Calu3 (cell line): ENCODE measurements around the gene CDH3. TPM values are rescaled to one million over a fixed set of nuclear protein-coding genes. Genes with fewer than 3 reads are reported as not detected.

Source experiments
- BruUV-seq: library from RNA; stranded (reverse); fragments of 400-500 nt; replicated peaks from 2 replicates; lab custom pipeline; 2021; lab: Mats Ljungman, UMichigan
- CTCF ChIA-PET: fragments of 300-600 bp; sonication (Branson Sonifier 250); formaldehyde crosslinking; loops from one replicate; lab custom pipeline; 2022; ENCODE audit warnings: antibody characterized with exemption; lab: Charles Lee
- DNase-seq: peaks from one replicate; pipeline ENCODE4 v3.0.0; 2022
- H3K27ac Mint-ChIP-seq: one replicate; pipeline ENCODE4 v1.8.0; 2022; ENCODE audit warnings: mixed read lengths; ENCODE audit not compliant: unreplicated experiment
- H3K27me3 Mint-ChIP-seq: one replicate; pipeline ENCODE4 v1.8.0; 2022; ENCODE audit warnings: mixed read lengths; ENCODE audit not compliant: unreplicated experiment
- H3K36me3 Mint-ChIP-seq: one replicate; pipeline ENCODE4 v1.8.0; 2022; ENCODE audit warnings: mild to moderate bottlenecking, moderate library complexity, mixed read lengths; ENCODE audit not compliant: insufficient read depth, unreplicated experiment
- H3K4me1 Mint-ChIP-seq: one replicate; pipeline ENCODE4 v1.8.0; 2022; ENCODE audit warnings: mild to moderate bottlenecking, low read depth, mixed read lengths; ENCODE audit not compliant: unreplicated experiment
- H3K4me3 Mint-ChIP-seq: one replicate; pipeline ENCODE4 v1.8.0; 2022; ENCODE audit warnings: mild to moderate bottlenecking, low read depth, moderate library complexity, mixed read lengths; ENCODE audit not compliant: unreplicated experiment
- H3K9me3 Mint-ChIP-seq: one replicate; pipeline ENCODE4 v1.8.0; 2022; ENCODE audit warnings: low read depth, mixed read lengths; ENCODE audit not compliant: unreplicated experiment
- CTCF ChIP-seq: fragments of 200-600 bp; IDR thresholded peaks from one replicate; pipeline ENCODE4 v1.8.0; 2022; ENCODE audit warnings: antibody characterized with exemption; ENCODE audit not compliant: unreplicated experiment
- intact Hi-C: fragments of 100-400 bp; cut with micrococcal nuclease; formaldehyde crosslinking; loops from one replicate; pipeline ENCODE4 v1.10.0; 2022; ENCODE audit not compliant: unreplicated experiment
- total RNA-seq: library from RNA; stranded (reverse); gene quantifications from 2 replicates; pipeline ENCODE4 v1.2.3, GENCODE V29; 2022

The CDH3 gene
- total RNA-seq, 1 experiment from 2014 or later = 41.7 TPM

- no peaks in the 10 kb centered on the region for H3K9me3 Mint-ChIP-seq
- peak; percentile 62 for DNase-seq
- TF ChIP-seq CTCF = no peak
- peaks cover 67% of the 10 kb centered on the region for H3K36me3 Mint-ChIP-seq
- H3K27ac Mint-ChIP-seq = peak overlapping the region; percentile 91
- intact Hi-C loops = loop anchor here (2.0 kb wide), 2 partner anchors 17 to 61 kb away; no protein-coding TSS in a partner anchor
- H3K4me3 Mint-ChIP-seq = peak overlapping the region; percentile 65
- CTCF ChIA-PET = interaction anchor here (0.5 to 2.2 kb wide), 9 partner anchors 14 to 150 kb away, joined by 3 to 18 read pairs (median 5); no protein-coding TSS in a partner anchor
- H3K27me3 Mint-ChIP-seq = no peaks in the 10 kb centered on the region
- BruUV-seq = TSS peak; percentile 30
- peaks cover 54% of the 10 kb centered on the region for H3K4me1 Mint-ChIP-seq
Measured at GRCh38 chr16:68739964-68740627, 95.0 kb downstream of the CDH3 start.

- peaks cover 61% of the 10 kb centered on the region for H3K4me1 Mint-ChIP-seq
- peaks cover 68% of the 10 kb centered on the region for H3K36me3 Mint-ChIP-seq
- no peaks in the 10 kb centered on the region for H3K27me3 Mint-ChIP-seq
- H3K4me3 Mint-ChIP-seq = peak overlapping the region; percentile 65
- CTCF ChIA-PET = interaction anchor here (0.6 to 2.2 kb wide), 9 partner anchors 13 to 150 kb away, joined by 3 to 18 read pairs (median 5); no protein-coding TSS in a partner anchor
- intact Hi-C loops = loop anchor here (2.0 kb wide), 2 partner anchors 16 to 60 kb away; no protein-coding TSS in a partner anchor
- TF ChIP-seq CTCF = no peak
- no TSS peak for BruUV-seq
- no peaks in the 10 kb centered on the region for H3K9me3 Mint-ChIP-seq
- no peak for DNase-seq
- peak overlapping the region; percentile 91 for H3K27ac Mint-ChIP-seq
Measured at GRCh38 chr16:68740628-68741346, 95.7 kb downstream of the CDH3 start.

- intact Hi-C loops = loop anchor here (2.0 kb wide), 1 partner anchor 47 kb away; no protein-coding TSS in a partner anchor
- no peak for TF ChIP-seq CTCF
- CTCF ChIA-PET = interaction anchor here (0.6 to 0.8 kb wide), 4 partner anchors 9 to 473 kb away, joined by 3 to 6 read pairs (median 4); no protein-coding TSS in a partner anchor
- no peak for DNase-seq
- no TSS peak for BruUV-seq
- Mint-ChIP-seq H3K36me3 (peaks cover 58% of the 10 kb centered on the region), H3K4me1 (peaks cover 77% of the 10 kb centered on the region), H3K27me3 (no peaks in the 10 kb centered on the region), H3K9me3 (no peaks in the 10 kb centered on the region), H3K27ac (peak overlapping the region; percentile 91), H3K4me3 (peak overlapping the region; percentile 65)
Measured at GRCh38 chr16:68743664-68744063, 98.6 kb downstream of the CDH3 start.

GRCh38 chr16:68744744-68745280 lies 99.7 kb downstream of the CDH3 start:
- Mint-ChIP-seq H3K4me3 (peak overlapping the region; percentile 62), H3K27ac (peak overlapping the region; percentile 91), H3K4me1 (peaks cover 87% of the 10 kb centered on the region), H3K27me3 (no peaks in the 10 kb centered on the region), H3K9me3 (no peaks in the 10 kb centered on the region), H3K36me3 (peaks cover 67% of the 10 kb centered on the region)
- no peak for TF ChIP-seq CTCF
- DNase-seq = peak; percentile 93
- intact Hi-C loops = loop anchor here (2.0 kb wide), 1 partner anchor 46 kb away; no protein-coding TSS in a partner anchor
- CTCF ChIA-PET = no interaction called here
- no TSS peak for BruUV-seq
